ENCODE measurements around the gene BPIFA2. TPM values are rescaled to one million over a fixed set of nuclear protein-coding genes. Genes with fewer than 3 reads are reported as not detected.
A peak's percentile ranks its signal among the peaks of the same experiment; 100 is the strongest.
"Not testable (repeated sequence)": the region's sequence is repeated elsewhere in the genome, so short reads cannot be mapped to it uniquely, and the experiment has no call there.

Gene BPIFA2, protein sequence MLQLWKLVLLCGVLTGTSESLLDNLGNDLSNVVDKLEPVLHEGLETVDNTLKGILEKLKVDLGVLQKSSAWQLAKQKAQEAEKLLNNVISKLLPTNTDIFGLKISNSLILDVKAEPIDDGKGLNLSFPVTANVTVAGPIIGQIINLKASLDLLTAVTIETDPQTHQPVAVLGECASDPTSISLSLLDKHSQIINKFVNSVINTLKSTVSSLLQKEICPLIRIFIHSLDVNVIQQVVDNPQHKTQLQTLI
- not detected for total RNA-seq

DNA sequence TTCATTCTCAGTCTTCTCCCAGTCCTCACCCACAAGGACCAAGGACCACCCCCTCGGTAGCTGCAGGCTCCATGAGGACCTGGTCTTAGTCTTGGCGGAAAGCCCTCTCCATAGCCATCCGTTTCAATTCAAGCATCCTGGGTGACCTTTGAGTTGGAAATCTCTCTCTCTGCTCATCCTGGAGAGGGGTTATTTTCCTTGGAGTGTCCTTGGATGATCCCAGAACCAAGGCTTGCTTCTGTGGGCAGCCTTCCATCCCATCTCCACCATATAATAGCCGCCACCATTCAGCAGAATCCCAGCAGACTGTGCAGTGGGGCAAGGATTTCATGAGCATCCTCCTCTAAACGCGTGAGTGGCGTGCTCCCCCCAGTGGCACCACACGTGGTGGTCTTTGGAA, at the start of gene BPIFA2:
Gene BPIFA2 (plus strand): TSS at position 301 of the 400 bp plus-strand sequence. CDS start 987 bp downstream, outside the sequence.
- no peaks in the 10 kb centered on the region for H3K4me1 Mint-ChIP-seq (ENCODE audit: low read depth)
- H3K9me3 Mint-ChIP-seq = peaks cover 20% of the 10 kb centered on the region
- intact Hi-C loops (cut with micrococcal nuclease) = no loop called here
- peaks cover 4% of the 10 kb centered on the region for H3K27me3 Mint-ChIP-seq (ENCODE audit: low read depth)
- CTCF ChIA-PET = no interaction called here
- H3K27ac Mint-ChIP-seq = no peak within 1 kb of the TSS
- DNase-seq = no peak
- H3K36me3 Mint-ChIP-seq (ENCODE audit: low read depth) = no peaks in the 10 kb centered on the region
- no peak within 1 kb of the TSS for H3K4me3 Mint-ChIP-seq

DNA sequence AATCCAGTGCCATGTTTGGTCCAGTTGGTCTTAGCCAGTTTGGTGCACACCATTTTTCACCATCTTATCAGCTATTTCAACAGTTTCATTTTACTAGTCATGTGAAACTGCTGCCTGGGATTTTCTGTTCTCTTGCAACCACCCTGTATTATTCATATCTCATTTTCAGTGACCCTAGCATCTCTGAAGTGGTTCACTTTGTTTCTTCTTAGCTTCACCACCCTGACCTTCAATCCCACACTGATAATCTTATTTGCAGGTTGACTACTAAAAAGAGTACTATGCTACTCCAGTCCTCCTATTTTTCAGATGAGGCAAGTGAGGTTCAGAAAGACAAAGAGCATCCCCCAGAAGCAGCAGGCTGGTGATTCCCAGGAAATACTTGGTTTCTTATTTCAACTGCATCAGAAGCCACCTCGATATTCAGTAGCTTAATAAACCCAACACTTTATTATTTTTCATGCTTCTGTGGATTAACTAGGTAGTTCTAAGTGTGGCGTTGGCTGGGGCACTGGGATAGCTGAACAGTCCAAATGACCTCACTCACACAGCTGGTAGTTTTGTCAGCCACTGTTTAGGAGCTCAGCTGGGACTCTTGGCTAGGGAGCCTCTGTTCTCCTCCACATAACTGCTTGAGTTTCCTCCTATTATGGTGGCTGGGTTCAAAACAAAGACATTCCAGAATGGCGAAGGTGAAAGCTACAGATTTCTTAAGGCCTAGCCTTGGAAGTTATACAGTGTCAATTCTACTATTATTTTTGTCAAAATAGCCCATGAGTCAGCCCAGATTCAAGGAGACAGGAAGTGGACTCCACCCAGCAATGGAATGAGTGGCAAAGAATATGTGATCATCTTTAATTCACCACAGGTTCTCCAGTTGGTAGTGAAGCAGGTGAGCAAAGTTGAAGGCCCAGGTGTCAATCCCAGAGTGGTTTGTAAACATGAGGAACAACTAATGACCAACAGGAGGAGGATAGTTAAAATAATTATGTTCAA, 47.9 kb upstream of the BPIFA2 start:
- peak; percentile 9 for DNase-seq
- H3K9me3 Mint-ChIP-seq = peaks cover 5% of the 10 kb centered on the region
- no peaks in the 10 kb centered on the region for H3K36me3 Mint-ChIP-seq (ENCODE audit: low read depth)
- H3K27ac Mint-ChIP-seq = no peak overlapping the region
- intact Hi-C loops (cut with micrococcal nuclease) = no loop called here
- CTCF ChIA-PET = interaction anchor here (0.7 to 0.9 kb wide), 2 partner anchors 183 to 685 kb away, joined by 3 to 4 read pairs; no protein-coding TSS in a partner anchor
- H3K27me3 Mint-ChIP-seq (ENCODE audit: low read depth) = no peaks in the 10 kb centered on the region
- H3K4me1 Mint-ChIP-seq (ENCODE audit: low read depth) = peaks cover 9% of the 10 kb centered on the region
- H3K4me3 Mint-ChIP-seq = no peak overlapping the region

DNA sequence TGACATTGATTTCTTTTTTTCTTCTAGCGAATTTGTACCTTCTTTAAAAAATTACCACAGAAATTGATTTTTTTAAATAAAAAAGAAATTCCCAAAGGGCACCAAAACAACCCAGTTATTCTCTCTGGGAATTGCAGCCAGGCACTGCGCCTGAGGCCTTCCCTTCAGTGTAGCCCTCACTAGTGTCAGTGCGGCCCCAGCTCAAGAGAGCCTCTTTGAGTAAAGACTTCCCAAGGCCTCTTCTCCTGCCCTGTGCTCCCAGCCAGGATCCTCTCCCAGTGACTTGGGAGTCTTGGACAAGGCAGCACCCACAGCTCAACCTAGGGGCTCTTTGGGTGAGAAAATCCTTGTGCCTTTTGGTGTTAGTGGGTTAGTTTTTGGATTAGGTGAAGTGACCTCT, 47.0 kb upstream of the BPIFA2 start:
- peaks cover 5% of the 10 kb centered on the region for H3K9me3 Mint-ChIP-seq
- CTCF ChIA-PET = no interaction called here
- intact Hi-C loops (cut with micrococcal nuclease) = no loop called here
- H3K4me3 Mint-ChIP-seq = no peak overlapping the region
- no peak overlapping the region for H3K27ac Mint-ChIP-seq
- no peaks in the 10 kb centered on the region for H3K27me3 Mint-ChIP-seq (ENCODE audit: low read depth)
- peaks cover 9% of the 10 kb centered on the region for H3K4me1 Mint-ChIP-seq (ENCODE audit: low read depth)
- DNase-seq = no peak
- H3K36me3 Mint-ChIP-seq (ENCODE audit: low read depth) = no peaks in the 10 kb centered on the region

DNA sequence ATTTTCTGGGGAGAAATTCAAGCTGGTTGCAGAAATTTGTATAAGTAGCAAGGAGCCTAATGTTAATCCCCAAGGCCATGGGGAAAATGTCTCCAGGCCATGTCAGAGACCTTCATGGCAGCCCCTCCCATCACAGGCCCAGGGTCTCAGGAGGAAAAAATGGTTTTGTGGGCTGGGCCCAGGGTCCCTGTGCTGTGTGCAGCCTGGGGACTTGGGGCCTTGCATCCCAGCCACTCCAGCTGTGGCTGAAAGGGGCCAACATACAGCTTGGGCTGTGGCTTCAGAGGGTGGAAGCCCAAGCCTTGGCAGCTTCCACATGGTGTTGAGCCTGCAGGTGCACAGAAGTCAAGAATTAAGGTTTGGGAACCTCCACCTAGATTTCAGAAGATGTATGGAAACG, 45.7 kb upstream of the BPIFA2 start:
- H3K27me3 Mint-ChIP-seq (ENCODE audit: low read depth); H3K4me1 Mint-ChIP-seq (ENCODE audit: low read depth); H3K4me3 Mint-ChIP-seq; H3K36me3 Mint-ChIP-seq (ENCODE audit: low read depth); DNase-seq; H3K9me3 Mint-ChIP-seq; CTCF ChIA-PET; H3K27ac Mint-ChIP-seq; intact Hi-C loops (cut with micrococcal nuclease): not testable (repeated sequence)

DNA sequence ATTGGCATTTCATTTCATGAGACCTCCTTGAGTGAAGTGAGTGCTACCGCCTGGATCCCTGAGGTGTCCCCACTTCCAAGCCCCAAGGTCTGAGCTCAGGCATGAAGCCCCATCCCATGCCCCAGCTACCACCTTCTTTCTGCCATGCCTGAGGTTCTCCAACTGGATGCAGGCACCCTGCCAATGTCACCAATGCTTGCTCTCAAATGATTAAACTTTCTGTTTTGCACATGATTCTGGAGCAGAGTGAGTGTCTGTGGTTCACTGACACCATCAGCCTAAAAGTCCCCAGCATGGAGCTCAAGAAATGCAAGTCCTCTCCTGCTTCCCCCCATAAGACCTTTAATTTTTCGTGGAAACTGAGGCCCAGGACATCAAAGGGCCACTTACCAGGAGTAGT, 43.7 kb upstream of the BPIFA2 start:
- CTCF ChIA-PET = interaction anchor here (0.7 to 0.9 kb wide), 2 partner anchors 45 to 394 kb away, joined by 3 read pairs; no protein-coding TSS in a partner anchor
- peaks cover 9% of the 10 kb centered on the region for H3K4me1 Mint-ChIP-seq (ENCODE audit: low read depth)
- H3K27ac Mint-ChIP-seq = no peak overlapping the region
- no peak overlapping the region for H3K4me3 Mint-ChIP-seq
- no peaks in the 10 kb centered on the region for H3K27me3 Mint-ChIP-seq (ENCODE audit: low read depth)
- peaks cover 5% of the 10 kb centered on the region for H3K9me3 Mint-ChIP-seq
- intact Hi-C loops (cut with micrococcal nuclease) = no loop called here
- DNase-seq = no peak
- no peaks in the 10 kb centered on the region for H3K36me3 Mint-ChIP-seq (ENCODE audit: low read depth)

DNA sequence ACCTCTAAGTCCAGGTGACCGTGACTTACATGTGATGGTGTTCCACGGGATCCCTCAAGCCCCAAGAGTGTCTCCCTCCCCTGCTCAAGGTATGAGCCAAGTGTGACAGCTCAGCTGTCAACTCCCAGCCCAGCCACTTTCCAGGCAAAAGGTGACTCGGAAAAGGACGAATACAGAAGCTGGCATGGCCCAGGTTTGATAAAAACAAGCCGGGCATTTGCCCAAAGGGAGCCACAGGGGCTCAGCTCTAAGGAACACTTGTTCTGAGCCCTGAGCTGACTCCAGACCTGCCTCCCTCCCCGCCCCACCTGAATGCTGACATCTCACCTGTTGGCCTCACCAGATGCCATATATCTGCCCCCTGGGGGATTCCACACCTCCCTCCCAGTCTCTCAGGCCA, 43.0 kb upstream of the BPIFA2 start:
- H3K4me3 Mint-ChIP-seq = no peak overlapping the region
- CTCF ChIA-PET = interaction anchor here (0.7 kb wide), 1 partner anchor 395 kb away, joined by 3 read pairs; no protein-coding TSS in a partner anchor
- H3K9me3 Mint-ChIP-seq = peaks cover 5% of the 10 kb centered on the region
- H3K27me3 Mint-ChIP-seq (ENCODE audit: low read depth) = no peaks in the 10 kb centered on the region
- intact Hi-C loops (cut with micrococcal nuclease) = no loop called here
- no peak overlapping the region for H3K27ac Mint-ChIP-seq
- no peak for DNase-seq
- peaks cover 5% of the 10 kb centered on the region for H3K4me1 Mint-ChIP-seq (ENCODE audit: low read depth)
- H3K36me3 Mint-ChIP-seq (ENCODE audit: low read depth) = no peaks in the 10 kb centered on the region

DNA sequence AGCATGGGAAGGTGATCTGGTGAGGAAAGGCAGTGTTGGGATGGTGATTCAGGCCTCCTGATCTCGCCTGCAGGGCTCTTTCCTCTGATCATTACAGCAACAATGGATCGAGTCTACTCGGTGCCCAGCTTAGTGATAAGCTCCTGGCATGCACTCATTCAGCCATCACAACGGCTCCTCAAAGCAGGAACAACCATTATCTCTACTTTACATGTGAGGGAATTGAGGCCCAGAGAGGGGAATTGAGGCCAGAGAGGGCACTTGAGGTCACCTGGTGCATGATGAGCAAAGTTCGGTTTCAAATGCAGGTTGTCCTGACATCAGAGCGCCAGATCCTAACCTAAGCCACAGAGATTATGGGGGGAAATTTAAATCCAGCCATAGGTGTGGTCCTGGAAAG, 42.0 kb upstream of the BPIFA2 start:
- Mint-ChIP-seq H3K4me3 (no peak overlapping the region), H3K9me3 (no peaks in the 10 kb centered on the region), H3K27me3 (ENCODE audit: low read depth) (no peaks in the 10 kb centered on the region), H3K4me1 (ENCODE audit: low read depth) (no peaks in the 10 kb centered on the region), H3K27ac (no peak overlapping the region), H3K36me3 (ENCODE audit: low read depth) (no peaks in the 10 kb centered on the region)
- intact Hi-C loops (cut with micrococcal nuclease) = no loop called here
- CTCF ChIA-PET = no interaction called here
- no peak for DNase-seq

DNA sequence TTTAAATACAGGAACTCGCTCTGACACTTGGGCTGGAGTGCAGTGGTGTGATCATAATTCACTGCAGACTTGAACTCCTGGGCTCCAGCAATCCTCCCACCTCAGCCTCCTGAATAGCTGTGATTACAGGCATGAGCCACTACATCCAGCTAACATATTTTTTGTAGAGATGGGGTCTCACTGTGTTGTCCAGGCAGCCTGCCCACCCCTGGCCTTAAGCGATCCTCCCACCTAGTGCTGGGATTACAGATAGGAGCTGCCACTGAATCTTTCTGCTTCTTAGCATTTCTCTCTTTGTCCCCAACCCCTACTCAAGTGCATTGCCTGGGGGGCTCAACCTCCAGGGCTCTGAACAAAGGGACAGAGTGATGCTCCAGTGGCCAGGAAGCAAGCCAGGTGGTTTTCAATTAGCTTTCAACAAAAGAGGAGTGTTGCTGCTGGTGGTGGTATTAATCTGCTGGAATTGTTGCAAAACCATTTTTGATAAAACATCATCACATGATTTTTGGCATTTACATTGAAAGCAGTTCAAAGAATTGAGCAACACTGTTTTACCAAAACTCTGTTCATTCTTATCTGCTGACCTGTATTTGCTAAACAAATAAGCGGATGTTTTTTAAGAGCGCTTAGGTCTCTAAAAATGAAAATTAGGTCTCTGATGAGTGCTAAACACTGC, 40.4 kb upstream of the BPIFA2 start:
- Mint-ChIP-seq H3K27ac (no peak overlapping the region), H3K4me1 (ENCODE audit: low read depth) (no peaks in the 10 kb centered on the region), H3K36me3 (ENCODE audit: low read depth) (no peaks in the 10 kb centered on the region), H3K27me3 (ENCODE audit: low read depth) (no peaks in the 10 kb centered on the region), H3K4me3 (no peak overlapping the region), H3K9me3 (no peaks in the 10 kb centered on the region)
- DNase-seq = no peak
- CTCF ChIA-PET = no interaction called here
- intact Hi-C loops (cut with micrococcal nuclease) = no loop called here

DNA sequence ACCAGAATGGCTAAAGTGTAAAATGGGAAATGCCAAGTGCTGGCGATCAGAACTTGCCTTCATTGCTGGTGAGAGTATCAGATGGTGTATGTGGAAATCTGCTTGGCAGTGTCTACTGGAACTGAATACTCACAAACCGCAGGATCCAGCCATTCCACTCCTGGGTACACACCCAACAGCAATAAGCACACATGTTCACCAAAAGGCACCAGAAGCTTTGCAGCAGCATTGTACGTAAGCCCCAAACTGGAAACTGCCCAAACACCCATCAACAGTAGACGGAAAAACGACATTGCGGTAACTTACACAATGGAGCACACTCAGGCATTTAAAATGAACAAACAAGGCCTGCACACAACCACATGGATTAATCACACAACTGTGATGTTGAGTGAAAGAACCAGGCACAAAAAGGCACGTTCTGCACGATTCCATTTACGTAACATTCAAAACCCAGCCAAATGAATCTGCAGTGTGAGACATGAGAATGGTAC, 37.3 kb upstream of the BPIFA2 start:
- CTCF ChIA-PET = no interaction called here
- DNase-seq = no peak
- no peak overlapping the region for H3K4me3 Mint-ChIP-seq
- no peaks in the 10 kb centered on the region for H3K4me1 Mint-ChIP-seq (ENCODE audit: low read depth)
- no peaks in the 10 kb centered on the region for H3K27me3 Mint-ChIP-seq (ENCODE audit: low read depth)
- H3K27ac Mint-ChIP-seq = no peak overlapping the region
- no peaks in the 10 kb centered on the region for H3K9me3 Mint-ChIP-seq
- intact Hi-C loops (cut with micrococcal nuclease) = no loop called here
- no peaks in the 10 kb centered on the region for H3K36me3 Mint-ChIP-seq (ENCODE audit: low read depth)

DNA sequence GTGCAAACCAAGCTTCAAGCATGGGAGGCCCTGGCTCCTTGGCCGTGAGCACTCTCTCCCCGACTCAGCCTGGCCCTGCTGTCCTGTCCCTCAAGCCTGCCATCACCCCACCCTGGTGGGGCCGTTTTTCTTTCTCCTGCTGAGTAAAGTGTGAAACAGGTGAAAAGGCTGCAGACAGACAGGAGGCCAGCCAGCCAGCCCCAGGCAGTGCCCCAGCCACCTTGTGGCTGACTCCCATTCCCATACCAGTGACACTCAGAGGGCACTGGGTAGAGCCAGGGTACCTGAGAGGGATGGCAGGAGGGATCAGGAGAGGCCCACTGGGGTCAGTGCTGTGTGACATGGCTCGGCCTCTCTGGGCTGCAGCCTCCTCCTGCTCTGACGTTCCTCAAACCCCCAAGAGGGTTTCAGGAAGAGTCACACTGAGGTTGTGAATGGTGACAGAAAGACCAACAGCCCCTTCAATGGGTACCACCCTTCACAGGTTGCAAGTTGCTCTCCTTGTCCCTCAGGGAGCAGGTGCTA, 35.9 kb upstream of the BPIFA2 start:
- CTCF ChIA-PET = no interaction called here

DNA sequence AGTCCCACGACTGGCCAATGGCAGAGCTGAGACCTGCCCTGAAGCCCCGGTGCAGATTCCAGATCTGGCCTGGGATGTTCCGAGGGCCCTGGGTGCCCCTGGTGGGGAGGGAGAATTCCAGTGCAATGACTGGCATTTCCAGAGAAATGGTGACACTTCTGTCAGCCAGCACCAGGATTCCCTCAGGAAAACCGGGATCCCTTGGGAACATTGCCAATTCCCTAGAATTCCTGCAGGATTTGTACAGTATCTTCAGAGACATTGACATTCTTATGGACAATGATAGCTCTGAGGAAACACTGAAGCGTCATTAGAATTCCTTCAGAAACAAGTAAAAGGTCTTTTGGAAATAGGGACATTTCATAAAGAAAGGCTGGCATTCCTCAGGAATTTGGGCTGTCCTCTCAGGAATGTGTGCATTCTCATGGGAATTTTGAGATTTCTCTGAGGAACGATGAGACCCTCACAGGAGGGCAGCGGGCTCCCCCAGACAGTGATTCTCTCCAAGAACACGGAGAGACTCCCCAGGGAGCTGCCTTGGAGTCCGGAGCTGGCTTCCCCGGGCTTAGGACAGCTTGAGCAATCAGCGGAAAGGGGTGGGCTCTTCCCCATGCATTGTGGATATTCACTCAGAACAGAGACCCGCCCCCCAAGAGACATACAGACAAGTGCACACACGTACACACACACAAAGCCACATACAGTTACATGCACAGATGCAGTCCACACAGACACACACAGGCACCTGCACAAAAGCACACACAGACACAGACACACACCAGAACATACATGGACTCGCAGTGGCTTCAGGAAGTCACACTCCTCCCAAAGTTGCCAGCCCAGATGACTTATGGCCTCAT, 35.2 kb upstream of the BPIFA2 start:
- no peak overlapping the region for H3K4me3 Mint-ChIP-seq
- CTCF ChIA-PET = no interaction called here
- no peaks in the 10 kb centered on the region for H3K9me3 Mint-ChIP-seq
- H3K27ac Mint-ChIP-seq = no peak overlapping the region
- no peaks in the 10 kb centered on the region for H3K27me3 Mint-ChIP-seq (ENCODE audit: low read depth)
- H3K4me1 Mint-ChIP-seq (ENCODE audit: low read depth) = no peaks in the 10 kb centered on the region
- no peaks in the 10 kb centered on the region for H3K36me3 Mint-ChIP-seq (ENCODE audit: low read depth)
- intact Hi-C loops (cut with micrococcal nuclease) = no loop called here
- no peak for DNase-seq

More for the DNA sequence above, 35.9 kb upstream of the BPIFA2 start:
- DNase-seq = no peak
- Mint-ChIP-seq H3K27ac (no peak overlapping the region), H3K9me3 (no peaks in the 10 kb centered on the region), H3K4me3 (no peak overlapping the region), H3K36me3 (ENCODE audit: low read depth) (no peaks in the 10 kb centered on the region), H3K27me3 (ENCODE audit: low read depth) (no peaks in the 10 kb centered on the region), H3K4me1 (ENCODE audit: low read depth) (no peaks in the 10 kb centered on the region)
- intact Hi-C loops (cut with micrococcal nuclease) = no loop called here

Data from activated naive CD4-positive, alpha-beta T cell treated with anti-CD3 and anti-CD28 coated beads for 36 hours (primary cell).